Endothelial cell of umbilical vein (primary cell): ENCODE results near the gene CLSTN1.

Experiments
- CTCF ChIP-seq, 2 donors: IDR thresholded peaks; 1 replicate in 1 of 2; 2 replicates in 1 of 2; pipeline ENCODE4 v1.5.1; 2011; ENCODE audit warnings: low read length in 2 of 2, mild to moderate bottlenecking in 2 of 2, moderate library complexity in 2 of 2, control low read depth in 1 of 2, inconsistent platforms in 1 of 2, low read depth in 1 of 2; ENCODE audit not compliant: insufficient read depth in 1 of 2; ENCODE audit errors: extremely low read depth in 1 of 2
- FOS ChIP-seq: IDR thresholded peaks from 2 replicates; pipeline ENCODE4 v1.6.1; 2011; ENCODE audit warnings: mild to moderate bottlenecking, low read length, moderate library complexity, borderline replicate concordance; ENCODE audit not compliant: insufficient read depth
- JUN ChIP-seq: IDR thresholded peaks from 2 replicates; pipeline ENCODE4 v1.6.1; 2011; ENCODE audit warnings: borderline replicate concordance, low read depth; ENCODE audit not compliant: insufficient read length, insufficient read depth
- MAX ChIP-seq: IDR thresholded peaks from 2 replicates; pipeline ENCODE4 v1.6.1; 2011; ENCODE audit not compliant: insufficient read depth, insufficient read length
- POLR2A ChIP-seq: IDR thresholded peaks from 2 replicates; pipeline ENCODE4 v1.6.1; 2012; ENCODE audit warnings: low read depth, mild to moderate bottlenecking, control low read depth, low read length
- POLR2AphosphoS5 ChIP-seq: IDR thresholded peaks from 2 replicates; pipeline ENCODE4 v1.6.1; 2012; ENCODE audit warnings: low read depth, mild to moderate bottlenecking, control low read depth, low read length, moderate library complexity; ENCODE audit not compliant: insufficient read depth

GRCh38 chr1:9721606-9722377 is 102.0 kb downstream of the CLSTN1 start:
- TF ChIP-seq CTCF (IDR thresholded peaks at IDR 0.05; ENCODE audit: extremely low read depth in 1 of 2, insufficient read depth in 1 of 2, low read depth in 1 of 2, low read length in 2 of 2), result peak; percentile 72 to 88
- TF ChIP-seq JUN, result no peak
- TF ChIP-seq POLR2A, result no peak
- no peak for TF ChIP-seq POLR2AphosphoS5
- TF ChIP-seq MAX, result no peak
- TF ChIP-seq FOS, result no peak
